SK-N-SH (cell line): Measurements from ENCODE around the gene SCN8A. TPM values are rescaled to one million over a fixed set of nuclear protein-coding genes. Genes with fewer than 3 reads are reported as not detected.

Experiments
- CTCF ChIA-PET: fragments of 300-600, 350-600 bp; formaldehyde crosslinking; extraction: SDS; loops from one replicate; lab custom pipeline; 2021; lab: Yijun Ruan, JAX
- POLR2A ChIA-PET: fragments of 350-600 bp; sonication (Branson Sonifier 250); formaldehyde crosslinking; extraction: SDS; loops from one replicate; lab custom pipeline; 2020; ENCODE audit warnings: antibody characterized with exemption, inconsistent platforms; lab: Yijun Ruan, JAX
- DNase-seq: peaks from one replicate; pipeline ENCODE4 v3.0.0; 2012
- H2AFZ ChIP-seq: fragments of 200-600 bp; sonication (generic); 2 replicates; pipeline ENCODE4 v1.8.1; 2016; ENCODE audit warnings: antibody characterized with exemption, mild to moderate bottlenecking, low read depth
- H3F3A ChIP-seq: fragments of 200-600 bp; sonication (generic); replicated peaks from 2 replicates; pipeline ENCODE3; 2016; ENCODE audit warnings: antibody characterized with exemption, mild to moderate bottlenecking; ENCODE audit not compliant: insufficient read depth
- H3K27ac ChIP-seq, 2 experiments: fragments of 200-500 bp in 1 of 2; fragments of 200-600 bp in 1 of 2; sonication (Bioruptor generic) in 1 of 2; sonication (generic), shearing (Covaris generic) in 1 of 2; 2 replicates each; pipeline versions ENCODE4 v1.5.1 to v1.6.1; 2014 to 2016; ENCODE audit warnings: low read depth in 2 of 2, inconsistent platforms in 1 of 2, low read length in 1 of 2, mild to moderate bottlenecking in 1 of 2, mixed read lengths in 1 of 2
- H3K27me3 ChIP-seq: fragments of 200-600 bp; sonication (generic), shearing (Covaris generic); 2 replicates; pipeline ENCODE4 v1.6.1; 2016; ENCODE audit warnings: mixed run types; ENCODE audit not compliant: insufficient read depth
- H3K36me3 ChIP-seq, 2 experiments: fragments of 200-500 bp in 1 of 2; fragments of 200-600 bp in 1 of 2; sonication (Bioruptor generic) in 1 of 2; sonication (generic) in 1 of 2; replicated peaks in 1 of 2; 2 replicates each; pipeline versions ENCODE3 to v1.5.1; 2014 to 2016; ENCODE audit warnings: low read length in 1 of 2, mild to moderate bottlenecking in 1 of 2; ENCODE audit not compliant: insufficient read depth in 2 of 2, control insufficient read depth in 1 of 2
- H3K4me1 ChIP-seq, 2 experiments: fragments of 200-500 bp in 1 of 2; fragments of 200-600 bp in 1 of 2; sonication (Bioruptor generic) in 1 of 2; sonication (generic), shearing (Covaris generic) in 1 of 2; 2 replicates each; pipeline versions ENCODE4 v1.5.1 to v1.6.1; 2014 to 2016; ENCODE audit warnings: low read depth in 1 of 2, low read length in 1 of 2, mixed run types in 1 of 2; ENCODE audit not compliant: insufficient read depth in 2 of 2, control insufficient read depth in 1 of 2
- H3K4me2 ChIP-seq: fragments of 200-600 bp; sonication (generic), shearing (Covaris generic); 2 replicates; pipeline ENCODE4 v1.6.1; 2017; ENCODE audit warnings: mixed run types
- H3K4me3 ChIP-seq, 2 experiments: fragments of 200-500 bp in 1 of 2; fragments of 200-600 bp in 1 of 2; sonication (Bioruptor generic) in 1 of 2; sonication (generic), shearing (Covaris generic) in 1 of 2; 2 replicates each; pipeline versions ENCODE4 v1.5.1 to v1.8.1; 2014 to 2016; ENCODE audit warnings: low read depth in 2 of 2, inconsistent platforms in 1 of 2, low read length in 1 of 2, mild to moderate bottlenecking in 1 of 2, mixed read lengths in 1 of 2, moderate library complexity in 1 of 2
- H3K79me2 ChIP-seq: fragments of 200-600 bp; sonication (generic); 2 replicates; pipeline ENCODE4 v1.8.1; 2017; ENCODE audit warnings: mild to moderate bottlenecking; ENCODE audit not compliant: insufficient read depth
- H3K9ac ChIP-seq: fragments of 200-600 bp; sonication (generic); 2 replicates; pipeline ENCODE4 v1.6.1; 2017; ENCODE audit warnings: mixed run types
- H3K9me2 ChIP-seq: fragments of 200-600 bp; sonication (generic); 2 replicates; pipeline ENCODE4 v1.6.1; 2017; ENCODE audit warnings: mixed run types
- H3K9me3 ChIP-seq: fragments of 200-600 bp; sonication (generic); 2 replicates; pipeline ENCODE4 v1.6.1; 2017; ENCODE audit warnings: mixed run types, mild to moderate bottlenecking, moderate library complexity
- H4K20me1 ChIP-seq: fragments of 200-600 bp; sonication (generic); 2 replicates; pipeline ENCODE4 v1.6.1; 2017; ENCODE audit warnings: mild to moderate bottlenecking, mixed run types; ENCODE audit not compliant: insufficient read depth
- CHD2 ChIP-seq: fragments of 150-350 bp; IDR thresholded peaks from 2 replicates; pipeline ENCODE4 v1.6.1; 2018; ENCODE audit warnings: low read length; ENCODE audit not compliant: partially characterized antibody
- CTCF ChIP-seq: fragments of 200-600 bp; sonication (generic); IDR thresholded peaks from 2 replicates; pipeline ENCODE4 v1.6.1; 2017; ENCODE audit warnings: antibody characterized with exemption, mild to moderate bottlenecking, moderate library complexity
- FOSL2 ChIP-seq: IDR thresholded peaks from 2 replicates; pipeline ENCODE4 v1.4.0; 2012; ENCODE audit warnings: low read depth, mild to moderate bottlenecking, moderate library complexity, borderline replicate concordance
- GABPA ChIP-seq: IDR thresholded peaks from 2 replicates; pipeline ENCODE4 v1.4.0; 2012; ENCODE audit warnings: low read depth, mild to moderate bottlenecking
- GATA2 ChIP-seq: sonication (generic); formaldehyde crosslinking; IDR thresholded peaks from 2 replicates; pipeline ENCODE4 v1.5.0; 2020; ENCODE audit warnings: mild to moderate bottlenecking, missing genetic modification reagents
- JUND ChIP-seq: IDR thresholded peaks from 2 replicates; pipeline ENCODE4 v1.4.0; 2012
- MXI1 ChIP-seq: IDR thresholded peaks from 2 replicates; pipeline ENCODE4 v1.6.1; 2012; ENCODE audit warnings: mild to moderate bottlenecking, low read depth, low read length, improper control_type of control experiment
- NFIC ChIP-seq: IDR thresholded peaks from 2 replicates; pipeline ENCODE4 v1.4.0; 2012; ENCODE audit warnings: borderline replicate concordance
- RAD21 ChIP-seq: IDR thresholded peaks from 2 replicates; pipeline ENCODE4 v1.6.1; 2012; ENCODE audit warnings: mild to moderate bottlenecking, low read length
- RCOR1 ChIP-seq: fragments of 150-350 bp; IDR thresholded peaks from 2 replicates; pipeline ENCODE4 v1.6.1; 2017; ENCODE audit warnings: antibody characterized with exemption, low read length
- REST ChIP-seq: IDR thresholded peaks from 2 replicates; pipeline ENCODE4 v1.6.1; 2012; ENCODE audit warnings: mild to moderate bottlenecking, low read depth, low read length, moderate library complexity
- RXRA ChIP-seq: IDR thresholded peaks from 2 replicates; pipeline ENCODE4 v1.4.0; 2012; ENCODE audit warnings: low read depth, mild to moderate bottlenecking, borderline replicate concordance
- SMC3 ChIP-seq: IDR thresholded peaks from 2 replicates; pipeline ENCODE4 v1.6.1; 2012; ENCODE audit warnings: low read depth, low read length, improper control_type of control experiment
- USF2 ChIP-seq: fragments of 150-350 bp; IDR thresholded peaks from 2 replicates; pipeline ENCODE4 v1.6.1; 2017; ENCODE audit warnings: antibody characterized with exemption, low read length, low read depth, borderline replicate concordance
- YY1 ChIP-seq: IDR thresholded peaks from 2 replicates; pipeline ENCODE4 v1.4.0; 2012; ENCODE audit warnings: low read depth, mild to moderate bottlenecking
- WGBS: methylation state at CpG from one replicate; pipeline ENCODE4 v1.1.6; 2017; ENCODE audit warnings: low lambda C conversion rate; 5-methylcytosine and 5-hydroxymethylcytosine counted together
- polyA plus RNA-seq, 3 experiments: library from polyadenylated mRNA; depleted of rRNA; stranded (reverse); fragments of >200 nt; gene quantifications; 2 replicates each; pipeline ENCODE4 v1.2.3, GENCODE V29; 2012

The SCN8A gene
- polyA plus RNA-seq, 1 of the 3 experiments (the other 2 are of a cell fraction): 7.1 TPM

GRCh38 chr12:51683763-51684357, 92.8 kb downstream of the SCN8A start:
- H2AFZ ChIP-seq: no peak overlapping the region
- no peaks in the 10 kb centered on the region for H3K36me3 ChIP-seq
- H3K9me2 ChIP-seq: no peaks in the 10 kb centered on the region
- TF ChIP-seq JUND: peak; percentile 13; the same call in 1 of the 2 replicates
- peak; percentile 2; the same call in 1 of the 2 replicates for TF ChIP-seq FOSL2
- peak; percentile 30; the same call in 1 of the 2 replicates for TF ChIP-seq NFIC
- TF ChIP-seq RCOR1: no peak
- TF ChIP-seq RXRA: no peak
- TF ChIP-seq RAD21: no peak
- TF ChIP-seq GATA2 (CRISPR knock-in tag): no peak
- TF ChIP-seq MXI1: no peak
- TF ChIP-seq, all 33 proteins: peak for 3
- no peak overlapping the region; the same call in 1 of the 2 replicates for H3K9ac ChIP-seq
- 62% methylated on average over 4 of the region's 4 CpGs for WGBS
- H3K27me3 ChIP-seq: no peaks in the 10 kb centered on the region
- peaks cover 2 to 37% of the 10 kb centered on the region in 2 experiments for H3K4me1 ChIP-seq
- peak overlapping the region; percentile 56; the same call in 1 of the 2 replicates for H3K4me2 ChIP-seq
- peaks cover 27% of the 10 kb centered on the region for H3K79me2 ChIP-seq
- POLR2A ChIA-PET: no interaction called here
- no peak for DNase-seq
- H3K4me3 ChIP-seq: no peak overlapping the region
- H4K20me1 ChIP-seq: no peaks in the 10 kb centered on the region
- peaks cover 19% of the 10 kb centered on the region for H3F3A ChIP-seq
- CTCF ChIA-PET: interaction anchor here (0.7 to 2.0 kb wide), 5 partner anchors 13 to 263 kb away, joined by 3 to 5 read pairs (median 3); a partner anchor contains a TSS
- no peaks in the 10 kb centered on the region for H3K9me3 ChIP-seq
- H3K27ac ChIP-seq: peak overlapping the region in 1 of 2 experiments; percentile 61; a peak in 2 of 4 replicates

GRCh38 chr12:51686727-51687126, 95.7 kb downstream of the SCN8A start:
- no peaks in the 10 kb centered on the region for H3K9me2 ChIP-seq
- peaks cover 19% of the 10 kb centered on the region for H3F3A ChIP-seq
- H3K36me3 ChIP-seq: peaks cover 6 to 18% of the 10 kb centered on the region in 2 experiments
- H3K27ac ChIP-seq: peak overlapping the region in 1 of 2 experiments; percentile 36; a peak in 2 of 4 replicates
- no peaks in the 10 kb centered on the region for H3K9me3 ChIP-seq
- H3K27me3 ChIP-seq: no peaks in the 10 kb centered on the region
- H3K9ac ChIP-seq: no peak overlapping the region
- no peak for DNase-seq
- POLR2A ChIA-PET: no interaction called here
- peaks cover 2 to 37% of the 10 kb centered on the region in 2 experiments for H3K4me1 ChIP-seq
- no peaks in the 10 kb centered on the region for H4K20me1 ChIP-seq
- TF ChIP-seq RAD21: no peak
- 0 out of 2 replicates have a peak, but pooled peaks have one; percentile 10 for TF ChIP-seq JUND
- TF ChIP-seq, all 33 proteins: peak for 1
- 88% methylated on average over 1 of the region's 1 CpG for WGBS
- Histone ChIP-seq H3K79me2 (peaks cover 22% of the 10 kb centered on the region), H3K4me2 (peak overlapping the region; percentile 56), H3K4me3 (no peak overlapping the region), H2AFZ (no peak overlapping the region)
- CTCF ChIA-PET: interaction anchor here (1.3 to 1.5 kb wide), 2 partner anchors 9 to 19 kb away, joined by 5 read pairs; no protein-coding TSS in a partner anchor

- ChIA-PET CTCF (no interaction called here), POLR2A (no interaction called here)
- Histone ChIP-seq H3K4me1 (peaks cover 2 to 37% of the 10 kb centered on the region in 2 experiments), H3K9ac (no peak overlapping the region), H2AFZ (no peak overlapping the region), H4K20me1 (no peaks in the 10 kb centered on the region), H3K36me3 (peaks cover 6 to 18% of the 10 kb centered on the region in 2 experiments), H3K27ac (peak overlapping the region in 1 of 2 experiments; percentile 36; a peak in 2 of 4 replicates), H3K79me2 (peaks cover 17% of the 10 kb centered on the region), H3K9me2 (no peaks in the 10 kb centered on the region), H3K4me3 (no peak overlapping the region), H3F3A (peaks cover 20% of the 10 kb centered on the region), H3K9me3 (no peaks in the 10 kb centered on the region), H3K27me3 (no peaks in the 10 kb centered on the region), H3K4me2 (peak overlapping the region; percentile 56)
- DNase-seq: no peak
- WGBS: 91% methylated on average over 5 of the region's 5 CpGs
- TF ChIP-seq USF2 (no peak), RAD21 (no peak), CTCF (no peak), GABPA (no peak), SMC3 (no peak), YY1 (no peak), REST (no peak), CHD2 (no peak)
Observed at GRCh38 chr12:51687177-51687576, 96.1 kb downstream of the SCN8A start.
